GM12891 (cell line): ENCODE measurements around the gene RNF187.

Experiments used
- PAX5 ChIP-seq: IDR thresholded peaks from 2 replicates; pipeline ENCODE4 v1.6.1; 2011; ENCODE audit warnings: low read length, moderate library complexity, mild to moderate bottlenecking; ENCODE audit not compliant: insufficient read depth, severe bottlenecking
- POLR2A ChIP-seq: IDR thresholded peaks from 2 replicates; pipeline ENCODE4 v1.6.1; 2011; ENCODE audit warnings: low read depth, low read length, control low read depth
- POLR2AphosphoS5 ChIP-seq: IDR thresholded peaks from 2 replicates; pipeline ENCODE4 v1.6.1; 2011; ENCODE audit warnings: low read depth, low read length, control low read depth
- SPI1 ChIP-seq: IDR thresholded peaks from 2 replicates; pipeline ENCODE4 v1.6.1; 2011; ENCODE audit warnings: low read depth, low read length, control low read depth
- TAF1 ChIP-seq: IDR thresholded peaks from 2 replicates; pipeline ENCODE4 v1.6.1; 2011; ENCODE audit warnings: low read depth, low read length, control low read depth

GRCh38 chr1:228510803-228511413 is 23.7 kb downstream of the RNF187 start:
- TF ChIP-seq POLR2A: no peak
- TF ChIP-seq TAF1: no peak
- no peak for TF ChIP-seq SPI1
- no peak for TF ChIP-seq POLR2AphosphoS5
- no peak for TF ChIP-seq PAX5
